ENCODE measurements around the gene UMODL1.

UMODL1 gene

DNA sequence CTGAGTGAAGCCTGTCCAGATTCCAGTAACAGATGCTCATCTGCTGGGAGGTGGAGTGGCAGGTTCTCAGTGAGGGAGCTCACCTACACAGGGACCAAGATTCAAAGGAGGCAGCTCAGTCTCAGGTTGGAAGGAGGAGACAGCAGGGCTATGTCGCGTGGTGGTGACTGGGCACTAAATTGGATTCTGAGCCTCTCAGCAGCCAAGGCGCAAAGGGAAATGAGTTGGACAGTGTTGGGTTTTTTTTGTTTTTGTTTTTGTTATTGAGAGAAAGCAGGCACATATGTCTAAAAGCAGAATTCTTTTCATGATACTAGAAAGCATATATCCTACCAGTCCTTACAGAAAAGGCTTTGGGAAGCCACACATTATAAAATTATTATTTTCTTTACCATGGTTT lies 26.2 kb downstream of the UMODL1 start:
- Histone ChIP-seq H3K4me1 (no peaks in the 10 kb centered on the region), H3K9ac (no peak overlapping the region), H3K79me2 (no peaks in the 10 kb centered on the region), H3K27ac (no peak overlapping the region), H3K27me3 (ENCODE audit: control insufficient read depth, insufficient read depth, low read length) (no peaks in the 10 kb centered on the region), H3K4me2 (ENCODE audit: low read length) (no peak overlapping the region), H3K9me3 (ENCODE audit: control insufficient read depth, low read length) (no peaks in the 10 kb centered on the region), H2AFZ (no peak overlapping the region), H3K4me3 (ENCODE audit: low read depth, low read length) (no peak overlapping the region), H3K36me3 (ENCODE audit: control insufficient read depth, insufficient read depth, low read length) (no peaks in the 10 kb centered on the region)
- TF ChIP-seq, protein P1, sequence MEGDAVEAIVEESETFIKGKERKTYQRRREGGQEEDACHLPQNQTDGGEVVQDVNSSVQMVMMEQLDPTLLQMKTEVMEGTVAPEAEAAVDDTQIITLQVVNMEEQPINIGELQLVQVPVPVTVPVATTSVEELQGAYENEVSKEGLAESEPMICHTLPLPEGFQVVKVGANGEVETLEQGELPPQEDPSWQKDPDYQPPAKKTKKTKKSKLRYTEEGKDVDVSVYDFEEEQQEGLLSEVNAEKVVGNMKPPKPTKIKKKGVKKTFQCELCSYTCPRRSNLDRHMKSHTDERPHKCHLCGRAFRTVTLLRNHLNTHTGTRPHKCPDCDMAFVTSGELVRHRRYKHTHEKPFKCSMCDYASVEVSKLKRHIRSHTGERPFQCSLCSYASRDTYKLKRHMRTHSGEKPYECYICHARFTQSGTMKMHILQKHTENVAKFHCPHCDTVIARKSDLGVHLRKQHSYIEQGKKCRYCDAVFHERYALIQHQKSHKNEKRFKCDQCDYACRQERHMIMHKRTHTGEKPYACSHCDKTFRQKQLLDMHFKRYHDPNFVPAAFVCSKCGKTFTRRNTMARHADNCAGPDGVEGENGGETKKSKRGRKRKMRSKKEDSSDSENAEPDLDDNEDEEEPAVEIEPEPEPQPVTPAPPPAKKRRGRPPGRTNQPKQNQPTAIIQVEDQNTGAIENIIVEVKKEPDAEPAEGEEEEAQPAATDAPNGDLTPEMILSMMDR (IDR thresholded peaks at IDR 0.05): no peak

DNA sequence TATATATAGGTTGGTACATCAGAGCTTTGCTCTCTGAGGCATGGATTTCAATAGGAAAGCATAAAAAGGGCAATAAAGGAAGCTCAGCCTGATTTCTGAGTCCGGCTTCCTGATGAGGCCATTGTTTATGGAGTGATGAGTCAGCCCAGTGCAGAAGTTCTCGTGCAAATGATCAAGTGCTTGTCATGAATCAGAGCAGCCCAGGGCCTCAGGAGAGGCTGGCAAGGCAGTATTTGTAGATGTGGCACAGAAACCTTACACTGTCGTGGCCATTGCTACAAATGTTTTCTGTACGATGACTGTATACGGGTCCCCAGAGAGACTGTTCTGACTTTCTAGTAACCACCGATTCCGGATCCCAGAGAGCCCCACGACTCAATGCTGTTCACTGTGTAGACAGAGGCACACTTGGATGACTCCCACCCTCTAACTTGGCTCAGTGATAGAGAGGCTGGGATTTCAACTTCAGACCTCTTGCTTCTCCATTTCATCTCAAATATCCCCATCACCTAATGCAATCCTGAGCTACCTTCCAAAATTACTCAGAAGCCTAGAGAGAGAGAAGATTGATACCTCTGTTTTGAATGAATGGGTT lies 26.8 kb downstream of the UMODL1 start:
- H3K9ac ChIP-seq: no peak overlapping the region

DNA sequence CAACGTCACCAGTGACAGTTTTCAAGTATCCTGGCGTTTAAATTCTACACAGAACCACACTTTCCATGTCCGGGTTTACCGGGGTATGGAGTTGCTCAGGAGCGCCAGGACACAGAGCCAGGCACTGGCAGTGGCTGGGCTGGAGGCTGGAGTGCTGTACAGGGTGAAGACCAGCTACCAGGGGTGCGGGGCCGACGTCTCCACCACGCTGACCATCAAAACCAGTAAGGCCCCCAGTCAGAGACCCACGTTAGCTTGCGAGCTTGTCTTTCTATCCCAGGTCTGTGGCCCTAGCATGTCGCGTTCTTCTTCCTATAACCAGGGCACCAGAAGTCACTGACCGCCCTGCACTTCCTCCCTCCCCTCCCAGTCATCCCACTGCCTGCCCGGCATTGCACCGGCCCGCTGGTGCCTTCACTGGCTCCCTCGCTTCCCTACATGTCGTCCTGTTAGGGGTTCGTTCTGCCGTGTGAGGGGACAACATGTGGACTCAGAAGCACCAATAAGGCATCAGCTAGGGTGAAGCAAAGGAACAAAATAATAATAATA lies 27.9 kb downstream of the UMODL1 start:
- no peaks in the 10 kb centered on the region for H3K9me3 ChIP-seq (ENCODE audit: control insufficient read depth, low read length)
- H3K9ac ChIP-seq: no peak overlapping the region
- TF ChIP-seq, protein P1 (IDR thresholded peaks at IDR 0.05): no peak
- no peak overlapping the region for H3K4me2 ChIP-seq (ENCODE audit: low read length)
- no peaks in the 10 kb centered on the region for H3K36me3 ChIP-seq (ENCODE audit: control insufficient read depth, insufficient read depth, low read length)
- H3K4me1 ChIP-seq: no peaks in the 10 kb centered on the region
- no peak overlapping the region for H3K27ac ChIP-seq
- no peaks in the 10 kb centered on the region for H3K79me2 ChIP-seq
- no peak overlapping the region for H2AFZ ChIP-seq
- H3K27me3 ChIP-seq (ENCODE audit: control insufficient read depth, insufficient read depth, low read length): no peaks in the 10 kb centered on the region
- H3K4me3 ChIP-seq (ENCODE audit: low read depth, low read length): no peak overlapping the region

More for the DNA sequence above, 26.8 kb downstream of the UMODL1 start:
- H3K4me3 ChIP-seq (ENCODE audit: low read depth, low read length): no peak overlapping the region
- H3K27me3 ChIP-seq (ENCODE audit: control insufficient read depth, insufficient read depth, low read length): no peaks in the 10 kb centered on the region
- H3K27ac ChIP-seq: no peak overlapping the region
- no peaks in the 10 kb centered on the region for H3K9me3 ChIP-seq (ENCODE audit: control insufficient read depth, low read length)
- H3K4me2 ChIP-seq (ENCODE audit: low read length): no peak overlapping the region
- TF ChIP-seq, protein P1 (IDR thresholded peaks at IDR 0.05): no peak
- no peaks in the 10 kb centered on the region for H3K36me3 ChIP-seq (ENCODE audit: control insufficient read depth, insufficient read depth, low read length)
- H3K4me1 ChIP-seq: no peaks in the 10 kb centered on the region
- H2AFZ ChIP-seq: no peak overlapping the region
- H3K79me2 ChIP-seq: no peaks in the 10 kb centered on the region

DNA sequence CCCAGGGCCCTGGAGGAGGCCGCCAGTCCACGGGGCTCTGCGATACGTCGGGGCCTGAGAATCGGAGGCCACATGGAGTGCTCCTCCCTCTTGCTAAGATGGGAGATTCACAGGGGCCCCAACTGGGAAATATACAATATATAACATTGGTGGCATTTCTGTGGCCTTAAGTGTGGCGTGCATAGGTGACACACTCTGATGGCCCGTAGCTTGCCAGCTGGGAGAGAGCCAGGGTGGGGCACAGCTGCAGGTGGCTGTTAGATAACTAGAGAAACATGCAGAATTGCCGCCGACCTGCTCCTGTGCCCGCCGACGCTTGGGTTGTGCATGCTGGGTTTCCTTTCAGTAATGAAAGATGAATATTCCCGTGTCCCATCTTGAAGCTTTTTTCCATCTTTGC lies 30.1 kb downstream of the UMODL1 start:
- TF ChIP-seq, protein P1 (IDR thresholded peaks at IDR 0.05): no peak
- no peaks in the 10 kb centered on the region for H3K9me3 ChIP-seq (ENCODE audit: control insufficient read depth, low read length)

DNA sequence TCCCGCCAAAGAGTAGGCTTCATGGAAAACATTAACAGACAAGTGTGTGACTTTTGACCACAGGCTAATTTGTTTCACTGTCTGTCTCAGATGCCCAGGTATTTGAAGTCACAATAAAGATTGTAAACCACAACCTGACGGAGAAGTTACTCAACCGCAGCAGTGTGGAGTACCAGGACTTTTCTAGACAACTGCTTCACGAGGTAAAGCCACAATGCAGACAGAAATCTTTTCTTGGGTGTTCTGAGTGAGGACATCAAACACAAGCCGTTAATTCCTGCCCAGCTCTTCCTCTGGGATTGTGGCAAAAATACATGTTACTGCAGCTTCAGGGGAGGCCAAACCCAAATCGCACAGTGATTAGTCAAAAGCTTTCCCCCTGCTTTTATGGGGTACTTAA lies 31.0 kb downstream of the UMODL1 start:
- H2AFZ ChIP-seq: no peak overlapping the region
- no peaks in the 10 kb centered on the region for H3K27me3 ChIP-seq (ENCODE audit: control insufficient read depth, insufficient read depth, low read length)
- no peaks in the 10 kb centered on the region for H3K79me2 ChIP-seq
- no peak overlapping the region for H3K27ac ChIP-seq
- H3K36me3 ChIP-seq (ENCODE audit: control insufficient read depth, insufficient read depth, low read length): no peaks in the 10 kb centered on the region
- no peaks in the 10 kb centered on the region for H3K9me3 ChIP-seq (ENCODE audit: control insufficient read depth, low read length)
- TF ChIP-seq, protein P1 (IDR thresholded peaks at IDR 0.05): no peak
- H3K9ac ChIP-seq: no peak overlapping the region
- no peaks in the 10 kb centered on the region for H3K4me1 ChIP-seq
- no peak overlapping the region for H3K4me2 ChIP-seq (ENCODE audit: low read length)
- no peak overlapping the region for H3K4me3 ChIP-seq (ENCODE audit: low read depth, low read length)

More for the DNA sequence above, 30.1 kb downstream of the UMODL1 start:
- Histone ChIP-seq H3K27me3 (ENCODE audit: control insufficient read depth, insufficient read depth, low read length) (no peaks in the 10 kb centered on the region), H3K9ac (no peak overlapping the region), H3K36me3 (ENCODE audit: control insufficient read depth, insufficient read depth, low read length) (no peaks in the 10 kb centered on the region), H3K79me2 (no peaks in the 10 kb centered on the region), H3K27ac (no peak overlapping the region), H2AFZ (no peak overlapping the region), H3K4me3 (ENCODE audit: low read depth, low read length) (no peak overlapping the region), H3K4me2 (ENCODE audit: low read length) (no peak overlapping the region), H3K4me1 (no peaks in the 10 kb centered on the region)

All from parathyroid adenoma (tissue), 2 donors.